ENCODE measurements around the gene PASK. TPM values are rescaled to one million over a fixed set of nuclear protein-coding genes. Genes with fewer than 3 reads are reported as not detected.

PASK gene
- total RNA-seq, 4 donors from 2014 or later: 4.1 to 8.1 (median 5.9) TPM

DNA sequence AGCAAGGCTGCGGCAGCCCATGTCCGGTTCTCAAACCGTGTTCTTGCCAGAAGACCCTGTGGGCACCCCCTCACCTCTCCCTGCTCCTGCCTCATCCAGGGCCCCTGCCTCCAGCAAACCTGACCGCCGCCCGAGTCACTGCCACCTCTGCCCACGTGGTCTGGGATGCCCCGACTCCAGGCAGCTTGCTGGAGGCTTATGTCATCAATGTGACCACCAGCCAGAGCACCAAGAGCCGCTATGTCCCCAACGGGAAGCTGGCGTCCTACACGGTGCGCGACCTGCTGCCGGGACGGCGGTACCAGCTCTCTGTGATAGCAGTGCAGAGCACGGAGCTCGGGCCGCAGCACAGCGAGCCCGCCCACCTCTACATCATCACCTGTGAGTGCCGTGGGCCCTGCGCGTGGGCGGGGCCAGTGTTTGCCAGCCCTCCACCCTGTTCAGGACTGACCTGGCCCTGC lies 79.4 kb downstream of the PASK start:
- WGBS, 2 donors: 65 to 84% methylated on average over 14 to 23 of the region's 26 CpGs
- TF ChIP-seq EP300 (IDR thresholded peaks at IDR 0.05) (no peak), POLR2A (IDR thresholded peaks at IDR 0.05) (no peak)
- TF ChIP-seq, protein P1, sequence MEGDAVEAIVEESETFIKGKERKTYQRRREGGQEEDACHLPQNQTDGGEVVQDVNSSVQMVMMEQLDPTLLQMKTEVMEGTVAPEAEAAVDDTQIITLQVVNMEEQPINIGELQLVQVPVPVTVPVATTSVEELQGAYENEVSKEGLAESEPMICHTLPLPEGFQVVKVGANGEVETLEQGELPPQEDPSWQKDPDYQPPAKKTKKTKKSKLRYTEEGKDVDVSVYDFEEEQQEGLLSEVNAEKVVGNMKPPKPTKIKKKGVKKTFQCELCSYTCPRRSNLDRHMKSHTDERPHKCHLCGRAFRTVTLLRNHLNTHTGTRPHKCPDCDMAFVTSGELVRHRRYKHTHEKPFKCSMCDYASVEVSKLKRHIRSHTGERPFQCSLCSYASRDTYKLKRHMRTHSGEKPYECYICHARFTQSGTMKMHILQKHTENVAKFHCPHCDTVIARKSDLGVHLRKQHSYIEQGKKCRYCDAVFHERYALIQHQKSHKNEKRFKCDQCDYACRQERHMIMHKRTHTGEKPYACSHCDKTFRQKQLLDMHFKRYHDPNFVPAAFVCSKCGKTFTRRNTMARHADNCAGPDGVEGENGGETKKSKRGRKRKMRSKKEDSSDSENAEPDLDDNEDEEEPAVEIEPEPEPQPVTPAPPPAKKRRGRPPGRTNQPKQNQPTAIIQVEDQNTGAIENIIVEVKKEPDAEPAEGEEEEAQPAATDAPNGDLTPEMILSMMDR (IDR thresholded peaks at IDR 0.05): no peak
- Histone ChIP-seq H3K9me3 (no peaks in the 10 kb centered on the region), H3K27ac (no peak overlapping the region), H3K4me3 (no peak overlapping the region), H3K4me1 (no peaks in the 10 kb centered on the region), H3K27me3 (no peaks in the 10 kb centered on the region), H3K36me3 (peaks cover 0 to 100% (median 0%) of the 10 kb centered on the region in 3 donors)
- no peak for DNase-seq (ENCODE audit: low spot score in 2 of 2)

DNA sequence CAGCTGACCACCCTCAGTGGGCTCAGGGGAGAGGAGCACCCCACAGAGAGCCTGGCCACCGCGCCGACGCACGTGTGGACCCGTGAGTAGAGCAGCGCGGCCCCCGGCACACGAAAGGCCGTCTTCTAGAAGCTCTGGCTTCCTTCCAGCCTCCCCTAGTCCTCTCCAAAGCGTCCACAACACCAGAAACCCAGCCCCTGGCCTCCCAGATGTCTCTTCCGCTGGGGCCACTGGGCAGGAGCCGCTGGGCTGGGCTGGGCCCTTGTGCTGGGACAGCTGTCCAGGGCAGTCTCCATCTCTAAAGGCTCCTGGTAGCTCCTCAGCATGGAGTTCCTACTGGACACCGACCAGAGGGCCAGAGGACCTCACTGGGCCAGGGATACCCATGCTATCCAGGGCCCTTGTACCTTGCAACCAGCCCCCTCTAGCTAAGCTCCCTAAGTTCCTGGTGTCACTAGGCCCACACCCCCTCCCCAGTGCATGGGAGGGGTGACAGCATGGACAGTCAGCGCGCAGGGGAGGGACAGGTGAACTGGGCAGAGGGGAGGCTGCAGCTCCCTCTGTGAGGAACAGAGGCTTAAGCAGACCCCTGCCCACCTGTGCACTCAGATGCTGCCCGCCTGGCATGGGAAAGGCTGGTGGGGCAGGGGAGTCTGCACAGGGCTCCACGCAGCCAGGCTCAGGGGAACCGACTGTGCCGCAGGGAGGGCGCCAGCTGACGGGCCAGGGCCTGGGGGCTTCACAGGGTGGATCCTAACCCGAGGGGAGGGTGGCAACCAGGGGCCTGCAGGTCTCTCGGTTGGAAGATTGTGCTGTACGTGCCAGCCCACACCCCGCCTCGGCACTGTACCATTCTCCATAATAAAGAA lies 80.1 kb downstream of the PASK start:
- WGBS, 2 donors: 90 to 93% methylated on average over 16 to 25 of the region's 28 CpGs
- Histone ChIP-seq H3K36me3 (peaks cover 0 to 96% (median 0%) of the 10 kb centered on the region in 3 donors), H3K9me3 (no peaks in the 10 kb centered on the region), H3K27ac (no peak overlapping the region), H3K27me3 (no peaks in the 10 kb centered on the region), H3K4me1 (peaks cover 0 to 4% (median 0%) of the 10 kb centered on the region in 4 donors), H3K4me3 (no peak overlapping the region)
- DNase-seq (ENCODE audit: low spot score in 2 of 2): peak in 1 of 2 donors; percentile 12
- TF ChIP-seq EP300 (IDR thresholded peaks at IDR 0.05) (no peak), POLR2A (IDR thresholded peaks at IDR 0.05) (no peak)
- TF ChIP-seq, protein P1 (IDR thresholded peaks at IDR 0.05): no peak

DNA sequence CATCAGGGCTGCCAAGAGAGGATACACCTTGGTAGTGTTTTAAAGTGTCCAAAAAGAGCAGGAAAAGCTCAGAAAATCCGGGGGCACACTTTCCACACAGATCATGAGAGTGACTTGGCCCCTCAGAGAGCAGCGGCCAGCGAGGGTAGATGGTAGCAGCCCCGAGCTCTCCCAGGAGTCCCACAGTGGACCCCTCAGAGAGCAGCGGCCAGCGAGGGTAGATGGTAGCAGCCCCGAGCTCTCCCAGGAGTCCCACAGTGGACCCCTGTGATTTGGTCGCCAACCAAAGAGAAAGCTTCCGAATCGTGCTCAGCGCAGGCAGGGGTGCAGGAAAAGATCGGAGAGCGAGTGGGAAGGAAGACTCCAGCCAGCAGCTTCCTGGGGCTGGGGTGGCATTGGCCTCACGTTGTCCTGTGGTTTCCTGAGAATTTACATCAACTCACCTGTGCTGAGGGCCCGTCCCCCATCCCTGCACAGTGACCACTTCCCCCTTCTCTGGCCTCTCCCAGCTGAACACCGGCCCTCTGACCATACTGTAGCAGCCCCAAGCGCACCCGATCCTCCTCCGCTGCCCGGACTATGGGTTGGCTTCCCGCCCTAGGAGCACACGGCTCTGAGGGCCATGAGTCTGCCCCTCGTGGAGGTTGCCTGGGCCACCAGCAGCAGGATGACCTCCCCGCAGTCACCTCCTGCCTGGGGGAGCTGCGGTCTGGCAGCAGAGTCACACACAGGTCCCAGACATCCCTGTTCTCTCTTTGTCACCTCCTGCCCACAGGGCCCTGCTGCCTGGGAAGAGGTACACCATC lies 80.9 kb downstream of the PASK start:
- no peak for DNase-seq (ENCODE audit: low spot score in 2 of 2)
- peaks cover 0 to 88% (median 0%) of the 10 kb centered on the region in 3 donors for H3K36me3 ChIP-seq
- peaks cover 0 to 12% (median 0%) of the 10 kb centered on the region in 4 donors for H3K4me1 ChIP-seq
- H3K27me3 ChIP-seq: no peaks in the 10 kb centered on the region
- TF ChIP-seq EP300 (IDR thresholded peaks at IDR 0.05): no peak
- no peak for TF ChIP-seq POLR2A (IDR thresholded peaks at IDR 0.05)
- TF ChIP-seq, protein P1 (IDR thresholded peaks at IDR 0.05): no peak
- H3K9me3 ChIP-seq: no peaks in the 10 kb centered on the region
- WGBS, 2 donors: 84 to 88% methylated on average over 20 to 25 of the region's 25 CpGs
- no peak overlapping the region for H3K4me3 ChIP-seq
- no peak overlapping the region for H3K27ac ChIP-seq

DNA sequence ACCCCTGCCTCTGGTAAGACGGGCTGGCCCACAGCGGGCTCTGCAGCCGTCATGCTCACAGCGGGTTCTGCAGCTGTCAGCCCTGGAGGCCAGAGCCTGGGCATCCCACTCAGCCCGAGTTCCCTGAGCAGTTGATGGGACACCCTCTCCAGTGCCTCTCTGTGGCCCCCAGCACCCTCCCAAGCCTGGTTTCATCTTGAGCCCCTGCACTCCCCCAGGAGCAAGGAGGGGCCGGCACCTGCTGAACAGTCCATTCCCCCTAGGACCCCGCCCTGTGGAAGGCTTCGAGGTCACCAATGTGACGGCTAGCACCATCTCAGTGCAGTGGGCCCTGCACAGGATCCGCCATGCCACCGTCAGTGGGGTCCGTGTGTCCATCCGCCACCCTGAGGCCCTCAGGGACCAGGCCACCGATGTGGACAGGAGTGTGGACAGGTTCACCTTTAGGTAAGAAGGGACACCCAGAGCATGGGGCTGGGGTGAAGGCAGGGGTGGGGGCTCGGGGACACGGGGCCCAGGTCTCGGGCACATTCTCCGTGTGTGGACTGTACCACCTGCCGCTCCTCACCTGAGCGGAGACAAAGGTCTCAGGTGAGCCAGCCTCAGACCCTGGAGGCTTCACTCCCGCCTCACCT lies 81.7 kb downstream of the PASK start:
- no peaks in the 10 kb centered on the region for H3K27me3 ChIP-seq
- H3K36me3 ChIP-seq: peaks cover 0 to 81% (median 0%) of the 10 kb centered on the region in 3 donors
- 92 to 94% methylated on average over 16 to 21 of the region's 21 CpGs for WGBS, 2 donors
- TF ChIP-seq EP300 (IDR thresholded peaks at IDR 0.05) (no peak), POLR2A (IDR thresholded peaks at IDR 0.05) (no peak)
- TF ChIP-seq, protein P1 (IDR thresholded peaks at IDR 0.05): no peak
- H3K27ac ChIP-seq: no peak overlapping the region
- no peaks in the 10 kb centered on the region for H3K9me3 ChIP-seq
- DNase-seq (ENCODE audit: low spot score in 2 of 2): no peak
- no peak overlapping the region for H3K4me3 ChIP-seq
- H3K4me1 ChIP-seq: peaks cover 0 to 19% (median 0%) of the 10 kb centered on the region in 4 donors

Data from tibial nerve (tissue), 4 donors.